ENCODE measurements around the gene STOM.

The STOM gene

GRCh38 chr9:121299467-121300282 is 70.4 kb downstream of the STOM start:
- peak; percentile 72 for DNase-seq (ENCODE audit: low spot score)
- no peak for TF ChIP-seq CTCF (IDR thresholded peaks at IDR 0.05; ENCODE audit: extremely low read depth, insufficient read depth, missing control alignments)
- in situ Hi-C loops (cut with MboI; ENCODE audit: low pct_unique_long_range_greater_than_20kb, low sequenced_read_pairs, unreplicated experiment), result no loop called here

GRCh38 chr9:121298689-121299466 is 71.2 kb downstream of the STOM start:
- no peak for DNase-seq (ENCODE audit: low spot score)
- TF ChIP-seq CTCF (IDR thresholded peaks at IDR 0.05; ENCODE audit: extremely low read depth, insufficient read depth, missing control alignments), result no peak
- in situ Hi-C loops (cut with MboI; ENCODE audit: low pct_unique_long_range_greater_than_20kb, low sequenced_read_pairs, unreplicated experiment), result no loop called here

GRCh38 chr9:121298016-121298538 is 72.0 kb downstream of the STOM start:
- TF ChIP-seq CTCF (IDR thresholded peaks at IDR 0.05; ENCODE audit: extremely low read depth, insufficient read depth, missing control alignments), result no peak
- in situ Hi-C loops (cut with MboI; ENCODE audit: low pct_unique_long_range_greater_than_20kb, low sequenced_read_pairs, unreplicated experiment), result no loop called here
- DNase-seq (ENCODE audit: low spot score), result no peak

- TF ChIP-seq CTCF (IDR thresholded peaks at IDR 0.05; ENCODE audit: extremely low read depth, insufficient read depth, missing control alignments), result no peak
- DNase-seq (ENCODE audit: low spot score), result no peak
- in situ Hi-C loops (cut with MboI; ENCODE audit: low pct_unique_long_range_greater_than_20kb, low sequenced_read_pairs, unreplicated experiment), result no loop called here
Observed at GRCh38 chr9:121297389-121297788, 72.7 kb downstream of the STOM start.

- TF ChIP-seq CTCF (IDR thresholded peaks at IDR 0.05; ENCODE audit: extremely low read depth, insufficient read depth, missing control alignments), result no peak
- in situ Hi-C loops (cut with MboI; ENCODE audit: low pct_unique_long_range_greater_than_20kb, low sequenced_read_pairs, unreplicated experiment), result no loop called here
- DNase-seq (ENCODE audit: low spot score), result no peak
Observed at GRCh38 chr9:121296213-121297127, 73.6 kb downstream of the STOM start.

- in situ Hi-C loops (cut with MboI; ENCODE audit: low pct_unique_long_range_greater_than_20kb, low sequenced_read_pairs, unreplicated experiment), result no loop called here
- TF ChIP-seq CTCF (IDR thresholded peaks at IDR 0.05; ENCODE audit: extremely low read depth, insufficient read depth, missing control alignments), result no peak
- no peak for DNase-seq (ENCODE audit: low spot score)
Observed at GRCh38 chr9:121295662-121296191, 74.3 kb downstream of the STOM start.
